Fibroblast of villous mesenchyme (primary cell): ENCODE results near the gene SUSD6. TPM values are rescaled to one million over a fixed set of nuclear protein-coding genes. Genes with fewer than 3 reads are reported as not detected.
A peak's percentile ranks its signal among the peaks of the same experiment; 100 is the strongest.

Experiments used
- DNase-seq: peaks from one replicate; pipeline ENCODE4 v3.0.0-alpha.2; 2010; ENCODE audit warnings: low read depth
- H3K4me3 ChIP-seq: 2 replicates; pipeline ENCODE4 v1.5.1; 2011; ENCODE audit warnings: low read depth, mild to moderate bottlenecking, low read length
- CTCF ChIP-seq: IDR thresholded peaks from 2 replicates; pipeline ENCODE4 v1.5.1; 2012; ENCODE audit warnings: low read depth, mild to moderate bottlenecking, low read length; ENCODE audit not compliant: insufficient read depth
- total RNA-seq: library from RNA; depleted of rRNA; stranded (reverse); fragments of >200 nt; gene quantifications from 2 replicates; pipeline ENCODE4 v1.2.3, GENCODE V29; 2012

SUSD6 gene
- total RNA-seq, 1 donor, result 12.5 TPM

GRCh38 chr14:69657950-69658355 is 46.6 kb downstream of the SUSD6 start:
- TF ChIP-seq CTCF, result no peak
- no peak overlapping the region for H3K4me3 ChIP-seq
- DNase-seq, result peak; percentile 30

GRCh38 chr14:69658664-69659261 is 47.4 kb downstream of the SUSD6 start:
- no peak for DNase-seq
- no peak for TF ChIP-seq CTCF
- no peak overlapping the region for H3K4me3 ChIP-seq

GRCh38 chr14:69660344-69661193 is 49.2 kb downstream of the SUSD6 start:
- H3K4me3 ChIP-seq, result no peak overlapping the region
- TF ChIP-seq CTCF, result no peak

GRCh38 chr14:69661194-69661537 is 49.8 kb downstream of the SUSD6 start:
- TF ChIP-seq CTCF, result no peak
- no peak overlapping the region for H3K4me3 ChIP-seq
- DNase-seq, result no peak

More at GRCh38 chr14:69660344-69661193, 49.2 kb downstream of the SUSD6 start:
- DNase-seq, result no peak

- TF ChIP-seq CTCF, result no peak
- peak; percentile 54 for DNase-seq
- H3K4me3 ChIP-seq, result no peak overlapping the region
Observed at GRCh38 chr14:69662636-69663299, 51.4 kb downstream of the SUSD6 start.

- no peak overlapping the region for H3K4me3 ChIP-seq
- no peak for TF ChIP-seq CTCF
- no peak for DNase-seq
Observed at GRCh38 chr14:69663300-69663643, 51.9 kb downstream of the SUSD6 start.
